T-helper 22 cell (primary cell): ENCODE measurements around the gene FAM222A.

Experiments
- DNase-seq: peaks from one replicate; pipeline ENCODE4 v3.0.0-alpha.2; 2020; ENCODE audit warnings: low read depth

The FAM222A gene

DNA sequence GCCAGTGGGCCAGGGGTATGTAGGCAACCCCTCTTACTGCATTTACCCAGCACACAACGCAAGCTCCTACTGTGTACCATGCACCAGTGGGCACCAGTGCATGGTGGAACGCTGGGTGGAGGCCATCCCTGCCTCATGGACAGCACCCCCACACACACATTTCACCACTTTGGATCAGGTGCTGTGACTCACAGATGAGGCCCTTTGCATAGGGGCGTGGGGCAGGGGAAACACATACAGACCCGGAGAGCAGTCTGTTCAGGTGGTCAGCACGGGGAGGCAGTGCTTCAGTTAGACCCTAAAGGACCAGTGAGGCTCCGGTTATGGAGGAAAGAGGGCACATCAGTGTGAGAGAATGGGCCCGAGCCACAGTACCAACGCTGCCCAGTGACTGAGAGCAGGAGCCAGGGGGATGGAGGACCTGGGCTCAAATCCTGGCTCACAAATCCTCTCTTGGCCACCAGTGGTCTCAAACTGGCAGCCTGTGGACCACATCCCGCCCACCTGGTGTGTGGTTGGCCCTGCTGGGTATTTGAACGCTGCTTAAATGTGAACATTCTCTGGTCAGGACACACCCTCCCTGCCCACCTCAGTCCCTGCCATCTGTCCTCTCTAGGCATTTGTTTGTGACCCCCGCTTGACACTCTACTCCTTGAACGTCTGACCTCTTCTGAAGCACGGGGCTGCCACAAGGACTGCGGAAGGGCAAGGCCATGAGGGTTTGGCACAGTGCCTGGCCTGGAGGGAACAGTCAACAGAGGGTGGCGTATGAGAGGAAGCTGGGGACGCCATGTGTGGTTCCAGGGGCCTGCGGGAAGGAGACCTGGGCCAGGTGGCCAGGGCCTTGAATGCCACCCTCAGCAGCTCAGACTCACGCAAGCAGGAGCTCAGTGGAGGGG is 46.7 kb downstream of the FAM222A start:
- no peak for DNase-seq

DNA sequence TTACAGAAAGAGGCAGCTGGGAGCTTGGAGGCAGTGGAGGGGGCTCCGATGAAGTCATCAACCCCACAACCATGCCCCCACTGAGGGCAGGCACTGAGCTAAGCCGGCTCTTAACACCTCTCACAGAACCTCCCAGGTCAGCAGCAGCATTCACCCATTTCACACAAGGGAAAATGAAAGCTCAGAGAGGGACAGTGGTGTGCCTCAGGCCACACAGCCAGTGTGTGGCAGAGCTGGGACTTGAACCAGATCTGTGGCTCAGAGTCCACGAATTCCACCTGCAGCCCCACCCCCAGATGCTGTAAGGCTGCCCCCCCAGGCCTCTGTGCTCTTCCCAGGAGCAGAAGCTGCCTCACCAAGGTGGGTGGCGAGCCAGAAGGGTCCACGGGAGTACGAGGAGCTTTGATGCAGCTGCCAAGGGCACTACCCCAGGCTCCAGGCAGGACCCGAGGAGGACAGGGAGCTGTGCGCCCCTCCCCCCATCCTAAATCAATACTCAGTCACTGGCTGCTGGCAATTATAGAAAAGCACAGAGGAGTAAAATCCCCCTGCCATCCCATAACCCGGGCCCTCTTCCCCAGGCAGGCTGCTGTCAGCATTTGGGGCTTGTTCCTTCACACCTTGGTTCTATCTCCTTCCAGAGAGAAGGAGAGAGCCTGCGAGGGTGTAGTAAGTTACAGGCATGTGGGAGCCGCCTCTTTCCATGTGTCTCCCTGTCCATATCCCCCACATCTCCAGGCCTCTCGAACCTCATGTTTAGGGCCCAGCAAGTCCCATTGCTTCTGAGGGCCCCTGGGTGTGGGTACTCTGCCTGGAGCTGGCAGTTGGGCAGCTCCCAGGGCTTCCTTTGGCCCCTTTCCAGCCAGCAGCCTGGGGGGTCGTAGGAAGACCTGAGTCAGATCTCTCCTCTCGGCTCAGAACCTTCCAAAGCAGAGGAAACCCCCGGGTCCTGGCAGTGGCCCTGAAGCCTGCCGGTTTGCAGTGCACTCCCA is 47.6 kb downstream of the FAM222A start:
- no peak for DNase-seq

GRCh38 chr12:109762071-109762672 is 48.5 kb downstream of the FAM222A start:
- DNase-seq: no peak

GRCh38 chr12:109762673-109763191 is 49.1 kb downstream of the FAM222A start:
- DNase-seq: no peak

DNA sequence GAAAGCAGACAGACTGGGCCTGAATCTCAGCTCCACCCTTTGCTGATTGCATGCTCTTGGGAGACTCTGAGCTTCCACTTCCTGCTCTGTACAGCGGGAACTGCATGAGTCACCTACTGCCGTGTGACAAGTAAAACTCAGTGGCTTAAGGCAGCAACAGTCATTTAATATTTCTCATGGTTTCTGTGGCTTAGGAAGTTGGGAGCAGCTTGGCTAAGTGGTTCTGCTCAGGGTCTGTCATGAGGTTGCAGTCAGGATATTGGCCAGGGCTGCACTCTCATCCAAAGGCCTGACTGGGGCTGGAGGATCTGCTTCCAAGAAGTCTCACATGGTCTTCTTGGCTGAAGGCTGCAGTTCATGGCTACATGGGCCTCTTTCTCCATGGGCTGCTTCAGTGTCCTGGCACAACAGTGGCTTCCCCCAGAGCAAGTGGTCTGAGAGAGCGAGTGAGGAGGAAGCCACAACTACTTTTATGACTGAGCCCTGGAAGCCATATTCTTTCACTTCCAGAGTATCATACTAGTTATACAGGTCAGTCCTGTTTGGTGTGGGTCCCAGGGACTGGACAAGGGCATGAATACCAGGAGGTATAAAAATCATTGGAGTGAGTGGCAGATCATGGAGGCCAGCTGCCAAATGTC is 49.7 kb downstream of the FAM222A start:
- no peak for DNase-seq

DNA sequence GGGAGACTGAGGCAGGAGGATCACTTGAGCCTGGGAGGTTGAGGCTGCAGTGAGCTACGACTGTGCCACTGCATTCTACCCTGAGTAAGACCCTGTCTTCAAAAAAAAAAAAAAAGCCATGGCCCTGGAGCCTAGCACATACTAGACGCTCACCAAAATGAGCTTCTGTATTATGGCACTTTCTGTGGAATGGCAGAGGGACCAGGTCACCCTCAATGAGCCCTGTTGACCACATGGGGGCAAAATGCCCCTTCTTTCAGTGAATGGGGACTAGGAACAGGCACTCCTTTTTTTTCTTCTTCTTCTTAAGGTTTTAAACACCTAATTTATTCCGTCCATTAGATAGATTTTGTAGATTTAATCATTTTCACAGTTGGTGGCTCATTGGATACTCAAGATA is 50.5 kb downstream of the FAM222A start:
- no peak for DNase-seq

DNA sequence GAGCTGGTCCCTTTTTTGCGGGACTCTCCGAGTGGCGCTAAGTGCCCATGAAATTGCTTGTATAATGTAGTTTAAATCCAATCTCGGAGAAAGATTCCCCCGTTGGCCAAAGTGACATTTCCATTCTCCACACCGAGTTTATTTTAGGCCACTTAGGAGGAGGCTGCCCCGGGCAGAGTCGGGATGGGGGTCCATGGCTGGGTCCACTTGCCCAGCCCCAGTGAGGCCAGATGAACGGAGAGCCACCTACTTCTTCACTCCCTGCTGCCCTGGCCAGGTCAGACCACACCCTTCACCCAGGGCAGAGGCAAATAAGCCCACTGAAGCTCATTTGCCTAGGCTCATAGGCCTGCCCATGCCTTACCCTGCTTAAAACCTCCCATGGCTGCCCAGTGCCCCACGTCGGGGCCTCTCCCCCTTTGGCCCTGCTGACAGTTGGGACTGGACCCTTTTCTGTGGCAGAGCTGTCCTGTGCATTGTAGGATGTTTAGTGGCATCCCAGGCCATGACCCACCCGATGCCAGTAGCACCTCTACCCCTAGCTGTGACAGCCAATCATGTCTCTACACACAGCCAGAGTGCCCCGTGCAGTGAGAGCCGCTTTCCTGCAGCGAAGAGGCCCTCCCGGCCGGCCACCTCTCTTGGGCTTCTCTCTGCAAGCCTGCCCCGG is 51.3 kb downstream of the FAM222A start:
- DNase-seq: no peak

- DNase-seq: no peak
Observed at GRCh38 chr12:109765446-109765810, 51.8 kb downstream of the FAM222A start.

DNA sequence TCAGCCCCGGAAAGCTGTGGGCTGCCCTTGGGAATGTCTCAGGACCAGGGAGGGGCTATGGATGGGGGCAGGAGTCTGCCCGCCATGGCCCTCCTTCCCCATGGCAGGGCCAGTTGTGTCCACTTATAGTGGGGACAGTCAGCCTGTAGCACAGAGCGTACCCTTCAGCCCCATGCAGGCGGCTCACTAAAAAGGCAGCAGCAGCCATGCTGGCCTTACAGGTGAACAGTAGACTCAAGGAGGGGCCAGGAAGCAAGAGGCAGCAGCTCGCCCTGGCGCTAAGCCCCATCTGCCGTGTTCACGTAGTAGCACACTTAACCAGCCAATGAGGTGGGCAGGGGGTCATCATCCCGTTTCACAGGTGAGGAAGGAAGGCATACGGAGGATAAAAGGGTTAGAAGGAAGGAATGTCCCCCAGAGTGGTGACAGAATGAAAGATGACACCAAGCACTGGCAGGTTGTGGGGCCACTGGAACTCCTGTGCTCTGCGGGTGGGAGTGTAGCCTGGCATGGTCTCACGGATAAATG is 52.7 kb downstream of the FAM222A start:
- DNase-seq: no peak

DNA sequence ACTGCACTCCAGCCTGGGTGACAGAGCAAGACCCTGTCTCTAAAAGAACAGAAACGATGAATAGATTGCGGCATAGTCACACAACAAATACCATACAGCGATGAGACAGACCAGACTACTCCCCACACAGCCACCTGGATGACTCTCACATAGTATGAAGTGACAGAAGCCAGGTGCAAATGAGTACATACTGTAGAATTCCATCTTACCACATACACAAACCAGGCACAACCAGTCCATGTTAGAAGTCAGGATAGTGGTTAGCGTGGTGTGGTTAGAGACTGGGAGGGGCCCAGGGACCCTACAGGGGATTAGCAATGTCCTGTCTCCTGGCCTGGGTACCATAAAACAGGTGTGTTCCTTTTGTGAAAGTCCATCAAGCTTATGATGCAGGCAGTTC is 53.8 kb downstream of the FAM222A start:
- DNase-seq: no peak

GRCh38 chr12:109767991-109768900 is 54.6 kb downstream of the FAM222A start:
- DNase-seq: no peak

DNA sequence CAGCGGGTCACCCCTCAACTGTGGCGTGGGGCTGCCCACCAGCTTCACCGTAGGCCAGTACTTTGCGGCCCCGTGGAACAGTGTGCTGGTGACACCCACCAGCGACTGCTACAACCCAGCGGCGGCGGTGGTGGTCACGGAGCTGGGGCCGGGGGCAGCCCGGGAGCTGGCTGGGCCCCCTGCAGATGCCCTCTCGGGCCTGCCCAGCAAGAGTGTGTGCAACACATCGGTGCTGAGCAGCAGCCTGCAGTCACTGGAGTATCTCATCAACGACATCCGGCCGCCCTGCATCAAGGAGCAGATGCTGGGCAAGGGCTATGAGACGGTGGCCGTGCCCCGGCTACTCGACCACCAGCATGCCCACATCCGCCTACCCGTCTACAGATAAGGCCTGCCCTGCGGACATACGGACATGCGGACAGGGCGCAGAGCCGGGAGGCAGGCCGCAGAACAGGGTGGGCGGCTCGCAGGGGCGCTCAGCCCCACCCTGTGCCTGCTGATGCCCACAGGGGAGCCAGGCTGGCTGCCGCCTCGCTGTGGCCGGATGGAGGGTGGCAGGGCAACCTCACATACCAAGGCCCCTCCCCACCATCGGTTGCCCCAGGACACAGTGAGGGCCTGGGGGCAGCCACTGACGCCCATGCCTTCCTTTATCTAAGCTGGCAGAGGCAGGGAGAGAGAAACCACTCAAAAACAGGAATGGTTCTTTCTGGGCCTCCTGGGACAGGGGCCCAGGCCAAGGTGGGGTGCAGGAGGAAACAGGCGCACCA is 55.5 kb downstream of the FAM222A start:
- no peak for DNase-seq

DNA sequence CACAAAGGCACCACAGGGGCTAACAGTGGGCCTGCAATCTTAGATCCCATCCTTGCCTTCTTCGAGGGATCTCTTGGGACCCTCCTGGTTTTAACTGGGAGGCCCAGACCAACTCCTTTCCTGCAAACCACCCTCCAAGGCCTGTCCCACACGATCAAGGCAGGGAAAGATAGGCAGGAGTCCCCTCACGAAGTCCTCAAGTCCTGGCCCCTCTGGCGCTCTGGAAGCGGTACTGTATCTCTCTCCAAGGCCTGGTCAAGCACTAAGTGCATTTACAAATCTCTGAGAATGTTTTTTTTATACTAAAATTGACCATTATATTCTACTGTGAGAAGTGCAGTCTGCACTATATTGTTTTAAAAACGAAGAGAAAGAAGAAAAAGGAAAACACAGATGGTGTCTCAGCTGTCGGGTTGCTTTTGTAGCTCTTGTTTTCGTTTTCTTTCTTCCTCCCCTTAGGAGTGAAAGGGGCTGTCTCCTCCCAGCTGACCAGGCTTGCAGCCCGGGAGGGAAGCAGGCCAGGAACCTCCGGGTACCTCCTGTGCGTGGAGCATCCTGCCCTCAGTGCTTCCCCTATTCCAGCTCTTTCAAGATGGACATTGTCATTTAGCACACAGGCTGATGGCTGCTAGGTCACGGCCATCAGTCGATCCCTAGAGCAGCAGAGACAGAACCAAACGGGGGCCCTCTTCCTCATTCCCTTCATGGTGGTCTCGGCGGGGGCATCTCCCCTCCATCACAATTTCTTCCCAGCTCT is 56.7 kb downstream of the FAM222A start:
- DNase-seq: no peak

GRCh38 chr12:109770861-109771670 is 57.4 kb downstream of the FAM222A start:
- DNase-seq: no peak

- no peak for DNase-seq
Observed at GRCh38 chr12:109771746-109772621, 58.4 kb downstream of the FAM222A start.

- no peak for DNase-seq
Observed at GRCh38 chr12:109772622-109773321, 59.1 kb downstream of the FAM222A start.
